GM18508 (cell line): Measurements from ENCODE around the gene MDC1.
A peak's percentile ranks its signal among the peaks of the same experiment; 100 is the strongest.
"Not testable (repeated sequence)": the region's sequence is repeated elsewhere in the genome, so short reads cannot be mapped to it uniquely, and the experiment has no call there.

Experiments
- ATAC-seq: cut with Tn5 transposase; IDR thresholded peaks from one replicate; pipeline ENCODE4 v1.9.1; 2021; ENCODE audit warnings: moderate number of reproducible peaks; ENCODE audit not compliant: insufficient read depth, unreplicated experiment

MDC1 gene

GRCh38 chr6:30684386-30685156 is 32.5 kb downstream of the MDC1 start:
- no peak for ATAC-seq

GRCh38 chr6:30683980-30684338 is 33.1 kb downstream of the MDC1 start:
- ATAC-seq, result no peak

- ATAC-seq, result no peak
These were observed 33.7 kb downstream of the MDC1 start for GRCh38 chr6:30683183-30683979.

GRCh38 chr6:30682143-30683117 is 34.7 kb downstream of the MDC1 start:
- ATAC-seq, result no peak

- ATAC-seq, result no peak
These were observed 35.3 kb downstream of the MDC1 start for GRCh38 chr6:30681766-30682142.

GRCh38 chr6:30679765-30680535 is 37.1 kb downstream of the MDC1 start:
- no peak for ATAC-seq

GRCh38 chr6:30678964-30679726 is 37.9 kb downstream of the MDC1 start:
- ATAC-seq, result no peak

GRCh38 chr6:30676660-30677285 is 40.3 kb downstream of the MDC1 start:
- ATAC-seq, result no peak

- peak; percentile 50 for ATAC-seq
These were observed 44.4 kb downstream of the MDC1 start, which contains the start of gene DHX16 for GRCh38 chr6:30672445-30673253. TSS of gene DHX16 (minus strand) at chr6:30673006. CDS start at chr6:30672841, 165 bp downstream.

- no peak for ATAC-seq
These were observed 46.1 kb downstream of the MDC1 start for GRCh38 chr6:30670760-30671527.

GRCh38 chr6:30666300-30666699 is 50.8 kb downstream of the MDC1 start:
- not testable (repeated sequence) for ATAC-seq

GRCh38 chr6:30664994-30665767 is 51.9 kb downstream of the MDC1 start:
- no peak for ATAC-seq

- not testable (repeated sequence) for ATAC-seq
These were observed 59.2 kb downstream of the MDC1 start for GRCh38 chr6:30657922-30658321.

- no peak for ATAC-seq
These were observed 59.6 kb downstream of the MDC1 start for GRCh38 chr6:30657454-30657853.

- ATAC-seq, result no peak
These were observed 60.6 kb downstream of the MDC1 start for GRCh38 chr6:30656513-30656912.

GRCh38 chr6:30655743-30656094 is 61.4 kb downstream of the MDC1 start:
- no peak for ATAC-seq
